Measurements from ENCODE around the gene CCDC85C. TPM values are rescaled to one million over a fixed set of nuclear protein-coding genes. Genes with fewer than 3 reads are reported as not detected.

Gene CCDC85C
- total RNA-seq, 1 donor: 2.9 TPM

DNA sequence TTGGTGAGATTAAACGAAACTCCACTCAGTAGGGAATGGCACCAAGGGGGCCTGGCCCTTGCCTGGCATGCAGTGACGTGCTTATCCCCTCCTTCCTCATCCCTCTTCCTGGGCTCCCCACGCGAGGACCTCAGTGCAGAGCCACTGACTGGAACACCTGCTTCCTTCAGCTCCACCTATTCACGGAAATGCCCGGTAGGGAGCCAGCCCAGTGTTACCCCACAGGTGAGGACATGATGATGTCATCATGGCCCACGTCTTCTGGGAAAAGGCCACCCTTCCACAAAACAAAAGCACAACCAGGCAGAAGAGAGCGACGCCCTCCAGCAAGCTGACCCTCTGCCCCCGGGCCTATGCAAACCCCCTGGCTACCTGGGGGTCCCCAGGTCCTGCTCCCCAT lies 42.1 kb downstream of the CCDC85C start:
- H3K4me3 ChIP-seq (ENCODE audit: low read depth, low read length): no peak overlapping the region
- no peak for DNase-seq (ENCODE audit: low read depth)
- TF ChIP-seq, protein P1, sequence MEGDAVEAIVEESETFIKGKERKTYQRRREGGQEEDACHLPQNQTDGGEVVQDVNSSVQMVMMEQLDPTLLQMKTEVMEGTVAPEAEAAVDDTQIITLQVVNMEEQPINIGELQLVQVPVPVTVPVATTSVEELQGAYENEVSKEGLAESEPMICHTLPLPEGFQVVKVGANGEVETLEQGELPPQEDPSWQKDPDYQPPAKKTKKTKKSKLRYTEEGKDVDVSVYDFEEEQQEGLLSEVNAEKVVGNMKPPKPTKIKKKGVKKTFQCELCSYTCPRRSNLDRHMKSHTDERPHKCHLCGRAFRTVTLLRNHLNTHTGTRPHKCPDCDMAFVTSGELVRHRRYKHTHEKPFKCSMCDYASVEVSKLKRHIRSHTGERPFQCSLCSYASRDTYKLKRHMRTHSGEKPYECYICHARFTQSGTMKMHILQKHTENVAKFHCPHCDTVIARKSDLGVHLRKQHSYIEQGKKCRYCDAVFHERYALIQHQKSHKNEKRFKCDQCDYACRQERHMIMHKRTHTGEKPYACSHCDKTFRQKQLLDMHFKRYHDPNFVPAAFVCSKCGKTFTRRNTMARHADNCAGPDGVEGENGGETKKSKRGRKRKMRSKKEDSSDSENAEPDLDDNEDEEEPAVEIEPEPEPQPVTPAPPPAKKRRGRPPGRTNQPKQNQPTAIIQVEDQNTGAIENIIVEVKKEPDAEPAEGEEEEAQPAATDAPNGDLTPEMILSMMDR (IDR thresholded peaks at IDR 0.05; ENCODE audit: insufficient read depth, low read length): no peak

DNA sequence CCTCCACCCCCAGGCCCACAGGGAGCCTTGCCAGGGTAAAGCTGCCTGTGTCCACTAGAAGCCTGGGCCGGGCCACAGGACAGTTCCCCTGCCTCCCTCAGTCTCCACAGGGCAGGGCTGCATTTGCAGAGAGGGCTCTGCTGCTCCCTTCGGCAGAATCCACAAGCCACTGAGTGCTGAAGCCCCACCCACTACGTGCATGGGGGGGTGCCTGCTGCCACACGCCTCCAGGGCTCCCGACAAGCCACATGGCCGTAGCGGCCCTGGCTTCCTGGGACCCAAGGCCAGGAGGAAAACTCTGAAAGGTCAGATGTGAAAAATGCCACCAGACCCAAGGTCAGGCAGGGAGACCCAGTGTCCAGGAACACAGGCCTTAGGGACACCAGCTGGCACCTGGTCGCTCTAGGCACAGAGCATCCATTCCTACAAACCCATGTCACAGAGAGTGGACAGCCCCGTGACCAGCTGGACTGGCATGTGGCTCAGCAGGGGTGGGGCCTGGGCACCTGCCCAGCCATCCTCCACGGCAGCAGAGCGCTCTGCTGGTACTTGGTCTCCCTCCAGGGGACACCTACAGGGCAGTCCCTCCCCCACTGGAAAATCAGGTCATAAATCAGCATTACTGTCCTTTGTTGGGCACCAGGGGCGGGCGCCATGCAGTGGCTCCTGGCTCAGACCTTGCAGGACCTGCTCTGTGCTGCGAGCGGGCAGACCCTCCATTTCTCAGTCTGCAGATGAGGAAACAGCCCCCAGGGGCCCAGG lies 42.9 kb downstream of the CCDC85C start:
- TF ChIP-seq, protein P1 (IDR thresholded peaks at IDR 0.05; ENCODE audit: insufficient read depth, low read length): no peak
- no peak overlapping the region for H3K4me3 ChIP-seq (ENCODE audit: low read depth, low read length)
- no peak for DNase-seq (ENCODE audit: low read depth)

DNA sequence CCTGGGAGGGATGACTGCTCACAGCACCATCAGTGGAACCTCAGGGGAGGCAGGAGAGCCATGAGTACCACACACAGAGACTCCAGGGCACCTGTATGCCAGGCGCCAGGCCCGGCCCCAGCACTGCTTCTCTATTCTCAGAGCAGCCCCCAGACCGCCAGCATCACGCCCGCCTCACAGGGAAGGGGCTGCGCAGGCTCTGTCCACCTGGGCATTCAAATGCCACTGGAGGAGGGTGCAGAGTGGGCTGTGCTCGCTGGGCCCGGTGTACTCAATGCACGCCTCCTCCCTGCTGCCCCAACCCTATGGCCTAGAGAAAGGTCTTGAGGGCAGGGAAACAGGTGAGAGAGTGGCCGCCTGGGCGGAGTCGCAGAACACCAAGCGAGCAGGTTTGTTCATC lies 43.6 kb downstream of the CCDC85C start:
- no peak overlapping the region for H3K4me3 ChIP-seq (ENCODE audit: low read depth, low read length)
- no peak for DNase-seq (ENCODE audit: low read depth)
- TF ChIP-seq, protein P1 (IDR thresholded peaks at IDR 0.05; ENCODE audit: insufficient read depth, low read length): no peak

DNA sequence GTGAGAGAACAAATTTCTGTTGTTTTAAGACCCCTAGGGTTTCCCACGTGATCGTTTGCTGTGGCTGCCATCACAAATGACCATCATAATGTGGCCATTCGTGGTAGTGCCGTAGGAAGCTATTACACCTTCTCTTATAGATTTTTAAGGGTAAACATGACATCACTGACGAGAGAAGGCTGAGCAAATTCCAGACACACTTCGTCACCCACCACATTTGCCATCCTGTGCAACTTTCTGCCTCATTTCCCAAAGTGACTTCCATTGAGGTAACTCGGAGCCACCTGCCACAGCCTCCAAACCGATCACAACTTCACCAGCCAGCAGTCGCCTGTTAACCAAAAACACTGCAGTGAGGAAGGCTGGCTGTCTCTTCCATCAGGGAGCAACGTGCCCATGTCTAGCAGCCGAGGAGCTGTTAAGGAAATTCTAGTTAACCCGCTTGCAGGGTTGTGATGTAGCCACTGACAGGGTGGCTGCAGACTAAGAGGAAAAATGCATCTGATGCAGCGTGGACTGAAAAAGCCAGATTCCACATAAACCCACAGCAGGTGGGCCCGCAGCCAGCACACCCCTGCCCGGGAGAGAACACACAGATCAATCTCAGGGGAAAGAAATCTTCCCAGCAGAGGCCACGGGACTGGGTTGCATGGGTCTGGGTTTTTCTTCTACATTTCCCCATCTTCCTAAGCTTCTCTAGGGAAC lies 44.6 kb downstream of the CCDC85C start:
- TF ChIP-seq, protein P1 (IDR thresholded peaks at IDR 0.05; ENCODE audit: insufficient read depth, low read length): no peak
- no peak for DNase-seq (ENCODE audit: low read depth)
- no peak overlapping the region for H3K4me3 ChIP-seq (ENCODE audit: low read depth, low read length)

DNA sequence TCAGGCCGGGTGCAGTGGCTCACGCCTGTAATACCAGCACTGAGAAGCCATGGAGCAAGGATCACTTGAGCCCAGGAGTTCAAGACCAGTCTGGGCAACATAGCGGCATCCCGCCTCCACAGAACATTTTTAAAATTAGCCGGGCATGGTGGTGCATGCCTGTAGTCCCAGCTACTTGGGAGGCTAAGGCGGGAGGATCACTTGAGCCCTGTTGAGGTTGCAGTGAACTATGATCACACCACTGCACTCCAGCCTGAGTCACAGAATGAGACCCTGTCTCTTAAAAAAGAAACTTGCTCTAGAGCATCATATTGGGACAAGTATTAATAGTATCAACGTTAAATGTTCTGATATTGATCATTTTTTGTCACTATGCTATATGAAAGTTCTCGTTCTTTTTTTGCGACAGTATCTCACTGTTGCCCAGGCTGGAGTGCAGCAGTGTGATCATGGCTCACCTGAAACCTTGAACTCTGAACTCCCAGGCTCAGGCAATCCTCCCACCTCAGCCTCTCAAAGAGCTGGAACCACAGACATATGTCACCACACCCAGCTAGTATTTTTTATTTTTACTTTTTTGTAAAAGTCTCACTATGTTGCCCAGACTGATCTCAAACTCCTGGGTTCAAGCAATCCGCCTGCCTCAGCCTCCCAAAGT lies 47.7 kb downstream of the CCDC85C start:
- no peak for DNase-seq (ENCODE audit: low read depth)
- TF ChIP-seq, protein P1 (IDR thresholded peaks at IDR 0.05; ENCODE audit: insufficient read depth, low read length): no peak
- H3K4me3 ChIP-seq (ENCODE audit: low read depth, low read length): no peak overlapping the region

DNA sequence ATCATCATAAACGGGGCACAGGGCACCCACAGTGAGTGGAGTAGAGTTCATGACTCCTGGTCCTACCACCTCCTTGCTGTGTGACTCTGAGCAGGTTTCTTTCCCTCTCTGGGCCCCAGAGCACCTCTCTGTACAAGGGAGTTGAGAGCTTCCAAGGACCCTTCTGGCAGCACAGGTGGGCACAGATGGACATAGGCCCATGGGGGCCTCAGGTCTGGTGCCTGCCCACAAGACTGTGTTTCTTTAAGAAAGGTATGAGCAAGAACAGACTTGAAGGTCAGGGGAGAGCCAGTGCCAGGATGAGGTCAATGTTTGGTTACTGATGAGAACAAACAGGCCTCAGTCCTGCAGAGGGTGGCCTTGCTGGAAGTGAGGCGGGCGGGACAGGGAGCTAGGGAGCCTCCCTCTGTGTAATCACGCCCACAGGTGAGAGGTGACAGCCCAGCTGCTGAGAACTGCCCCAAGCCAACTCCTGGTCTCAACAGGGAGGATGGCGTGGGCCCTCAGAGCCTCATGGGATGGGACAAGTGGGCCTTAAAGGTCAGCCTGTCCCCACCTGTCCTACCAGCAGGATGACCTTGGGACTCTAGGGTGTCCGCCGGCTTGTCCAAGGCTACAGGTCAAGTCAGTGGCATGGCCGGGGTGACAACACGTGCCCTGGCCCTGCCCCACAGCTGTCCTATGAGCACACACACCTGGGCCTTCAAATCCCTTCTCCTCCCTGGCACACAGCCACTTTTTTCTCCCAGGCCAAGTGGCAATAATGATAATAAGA lies 49.1 kb downstream of the CCDC85C start:
- TF ChIP-seq, protein P1 (IDR thresholded peaks at IDR 0.05; ENCODE audit: insufficient read depth, low read length): no peak
- no peak overlapping the region for H3K4me3 ChIP-seq (ENCODE audit: low read depth, low read length)
- no peak for DNase-seq (ENCODE audit: low read depth)
